ENCODE data around the gene RNU2-63P. TPM values are rescaled to one million over a fixed set of nuclear protein-coding genes. Genes with fewer than 3 reads are reported as not detected.

The RNU2-63P gene
- total and polyA plus RNA-seq, 2 experiments from 2014 or later = 2.0 TPM; not detected in 1

DNA sequence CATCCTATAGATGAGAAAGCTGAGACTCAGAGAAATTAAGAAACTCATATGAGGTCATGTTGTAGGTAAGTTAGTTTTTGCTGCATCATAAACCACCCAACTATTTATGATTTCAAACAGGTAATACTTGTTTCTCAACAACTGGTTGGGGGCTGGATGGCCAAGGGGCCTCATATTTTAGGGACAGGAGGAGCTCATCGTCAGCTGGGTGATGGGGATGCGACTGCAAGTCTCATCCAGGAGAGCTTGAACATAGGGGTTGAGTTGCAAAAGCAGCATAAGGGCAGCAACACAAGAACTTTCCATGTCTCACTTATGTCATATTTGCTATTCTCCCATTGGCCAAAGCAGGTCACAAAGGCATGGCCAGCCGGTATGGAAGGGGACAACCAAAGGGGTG lies 3.6 kb upstream of the RNU2-63P start:
- no peak overlapping the region; the same call in 1 of the 2 replicates for H3K27ac Mint-ChIP-seq
- peaks cover 13% of the 10 kb centered on the region for H3K4me1 ChIP-seq (ENCODE audit: insufficient read depth)
- H3K27me3 Mint-ChIP-seq (ENCODE audit: insufficient read depth, low read depth, poor library complexity) = peaks cover 14% of the 10 kb centered on the region
- H3K4me2 ChIP-seq = no peak overlapping the region
- no peaks in the 10 kb centered on the region for H3K36me3 ChIP-seq (ENCODE audit: insufficient read depth)
- no peaks in the 10 kb centered on the region for H4K20me1 ChIP-seq (replicated peaks; ENCODE audit: insufficient read depth)
- no peaks in the 10 kb centered on the region for H3K27me3 ChIP-seq (ENCODE audit: insufficient read depth)
- H3K27ac ChIP-seq (ENCODE audit: low read depth) = no peak overlapping the region
- no peak overlapping the region for H3K4me3 ChIP-seq
- no peaks in the 10 kb centered on the region for H3K79me2 ChIP-seq (replicated peaks; ENCODE audit: insufficient read depth)
- no peak for TF ChIP-seq POLR2AphosphoS5 (IDR thresholded peaks at IDR 0.05; ENCODE audit: low read depth)
- TF ChIP-seq, protein P1, sequence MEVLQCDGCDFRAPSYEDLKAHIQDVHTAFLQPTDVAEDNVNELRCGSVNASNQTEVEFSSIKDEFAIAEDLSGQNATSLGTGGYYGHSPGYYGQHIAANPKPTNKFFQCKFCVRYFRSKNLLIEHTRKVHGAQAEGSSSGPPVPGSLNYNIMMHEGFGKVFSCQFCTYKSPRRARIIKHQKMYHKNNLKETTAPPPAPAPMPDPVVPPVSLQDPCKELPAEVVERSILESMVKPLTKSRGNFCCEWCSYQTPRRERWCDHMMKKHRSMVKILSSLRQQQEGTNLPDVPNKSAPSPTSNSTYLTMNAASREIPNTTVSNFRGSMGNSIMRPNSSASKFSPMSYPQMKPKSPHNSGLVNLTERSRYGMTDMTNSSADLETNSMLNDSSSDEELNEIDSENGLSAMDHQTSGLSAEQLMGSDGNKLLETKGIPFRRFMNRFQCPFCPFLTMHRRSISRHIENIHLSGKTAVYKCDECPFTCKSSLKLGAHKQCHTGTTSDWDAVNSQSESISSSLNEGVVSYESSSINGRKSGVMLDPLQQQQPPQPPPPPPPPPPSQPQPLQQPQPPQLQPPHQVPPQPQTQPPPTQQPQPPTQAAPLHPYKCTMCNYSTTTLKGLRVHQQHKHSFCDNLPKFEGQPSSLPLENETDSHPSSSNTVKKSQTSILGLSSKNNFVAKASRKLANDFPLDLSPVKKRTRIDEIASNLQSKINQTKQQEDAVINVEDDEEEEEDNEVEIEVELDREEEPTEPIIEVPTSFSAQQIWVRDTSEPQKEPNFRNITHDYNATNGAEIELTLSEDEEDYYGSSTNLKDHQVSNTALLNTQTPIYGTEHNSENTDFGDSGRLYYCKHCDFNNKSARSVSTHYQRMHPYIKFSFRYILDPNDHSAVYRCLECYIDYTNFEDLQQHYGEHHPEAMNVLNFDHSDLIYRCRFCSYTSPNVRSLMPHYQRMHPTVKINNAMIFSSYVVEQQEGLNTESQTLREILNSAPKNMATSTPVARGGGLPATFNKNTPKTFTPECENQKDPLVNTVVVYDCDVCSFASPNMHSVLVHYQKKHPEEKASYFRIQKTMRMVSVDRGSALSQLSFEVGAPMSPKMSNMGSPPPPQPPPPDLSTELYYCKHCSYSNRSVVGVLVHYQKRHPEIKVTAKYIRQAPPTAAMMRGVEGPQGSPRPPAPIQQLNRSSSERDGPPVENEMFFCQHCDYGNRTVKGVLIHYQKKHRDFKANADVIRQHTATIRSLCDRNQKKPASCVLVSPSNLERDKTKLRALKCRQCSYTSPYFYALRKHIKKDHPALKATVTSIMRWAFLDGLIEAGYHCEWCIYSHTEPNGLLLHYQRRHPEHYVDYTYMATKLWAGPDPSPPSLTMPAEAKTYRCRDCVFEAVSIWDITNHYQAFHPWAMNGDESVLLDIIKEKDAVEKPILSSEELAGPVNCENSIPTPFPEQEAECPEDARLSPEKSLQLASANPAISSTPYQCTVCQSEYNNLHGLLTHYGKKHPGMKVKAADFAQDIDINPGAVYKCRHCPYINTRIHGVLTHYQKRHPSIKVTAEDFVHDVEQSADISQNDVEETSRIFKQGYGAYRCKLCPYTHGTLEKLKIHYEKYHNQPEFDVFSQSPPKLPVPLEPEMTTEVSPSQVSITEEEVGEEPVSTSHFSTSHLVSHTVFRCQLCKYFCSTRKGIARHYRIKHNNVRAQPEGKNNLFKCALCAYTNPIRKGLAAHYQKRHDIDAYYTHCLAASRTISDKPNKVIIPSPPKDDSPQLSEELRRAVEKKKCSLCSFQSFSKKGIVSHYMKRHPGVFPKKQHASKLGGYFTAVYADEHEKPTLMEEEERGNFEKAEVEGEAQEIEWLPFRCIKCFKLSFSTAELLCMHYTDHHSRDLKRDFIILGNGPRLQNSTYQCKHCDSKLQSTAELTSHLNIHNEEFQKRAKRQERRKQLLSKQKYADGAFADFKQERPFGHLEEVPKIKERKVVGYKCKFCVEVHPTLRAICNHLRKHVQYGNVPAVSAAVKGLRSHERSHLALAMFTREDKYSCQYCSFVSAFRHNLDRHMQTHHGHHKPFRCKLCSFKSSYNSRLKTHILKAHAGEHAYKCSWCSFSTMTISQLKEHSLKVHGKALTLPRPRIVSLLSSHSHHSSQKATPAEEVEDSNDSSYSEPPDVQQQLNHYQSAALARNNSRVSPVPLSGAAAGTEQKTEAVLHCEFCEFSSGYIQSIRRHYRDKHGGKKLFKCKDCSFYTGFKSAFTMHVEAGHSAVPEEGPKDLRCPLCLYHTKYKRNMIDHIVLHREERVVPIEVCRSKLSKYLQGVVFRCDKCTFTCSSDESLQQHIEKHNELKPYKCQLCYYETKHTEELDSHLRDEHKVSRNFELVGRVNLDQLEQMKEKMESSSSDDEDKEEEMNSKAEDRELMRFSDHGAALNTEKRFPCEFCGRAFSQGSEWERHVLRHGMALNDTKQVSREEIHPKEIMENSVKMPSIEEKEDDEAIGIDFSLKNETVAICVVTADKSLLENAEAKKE (CRISPR knock-in tag; IDR thresholded peaks at IDR 0.05) = no peak
- peaks cover 19% of the 10 kb centered on the region for H3K36me3 Mint-ChIP-seq (ENCODE audit: low read depth)
- H3K4me1 Mint-ChIP-seq = peaks cover 39% of the 10 kb centered on the region
- no peak overlapping the region for H3K4me3 Mint-ChIP-seq
- no peaks in the 10 kb centered on the region for H3F3A ChIP-seq (replicated peaks; ENCODE audit: low read depth)
- DNase-seq (ENCODE audit: low spot score) = no peak
- H3K9me2 ChIP-seq (ENCODE audit: insufficient read depth) = no peaks in the 10 kb centered on the region
- no peak overlapping the region for H2AFZ ChIP-seq
- H3K9me3 Mint-ChIP-seq = peaks cover 21% of the 10 kb centered on the region
- ATAC-seq = no peak

DNA sequence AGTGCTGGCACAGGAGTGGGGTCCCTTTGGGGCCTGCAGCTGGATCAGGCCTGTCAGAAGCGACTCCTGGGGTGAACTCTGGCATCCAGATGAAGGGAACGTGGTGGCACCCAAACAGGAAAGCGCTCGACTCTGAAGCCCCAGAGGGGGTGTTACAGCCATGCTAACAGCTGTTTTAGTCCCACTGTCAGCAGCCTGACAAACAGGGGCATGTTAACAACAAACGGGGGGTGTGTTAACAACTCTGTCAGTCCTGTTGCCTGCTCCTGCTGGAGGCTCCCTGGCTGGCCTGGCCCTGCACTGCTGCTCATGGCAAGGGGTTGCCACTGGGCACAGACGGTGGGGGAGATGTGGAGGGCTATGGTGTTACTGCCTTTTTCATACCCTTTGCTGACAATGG lies 2.6 kb upstream of the RNU2-63P start:
- H3K27ac ChIP-seq (ENCODE audit: low read depth) = no peak overlapping the region
- no peaks in the 10 kb centered on the region for H3K79me2 ChIP-seq (replicated peaks; ENCODE audit: insufficient read depth)
- H3K4me1 Mint-ChIP-seq = peaks cover 31% of the 10 kb centered on the region
- no peak for DNase-seq (ENCODE audit: low spot score)
- H3K27me3 Mint-ChIP-seq (ENCODE audit: insufficient read depth, low read depth, poor library complexity) = peaks cover 14% of the 10 kb centered on the region
- H3K4me2 ChIP-seq = no peak overlapping the region
- no peak overlapping the region for H3K4me3 ChIP-seq
- H3K27ac Mint-ChIP-seq = no peak overlapping the region
- no peak overlapping the region for H3K4me3 Mint-ChIP-seq
- no peaks in the 10 kb centered on the region for H3K27me3 ChIP-seq (ENCODE audit: insufficient read depth)
- H3K4me1 ChIP-seq (ENCODE audit: insufficient read depth) = peaks cover 6% of the 10 kb centered on the region
- peaks cover 19% of the 10 kb centered on the region for H3K36me3 Mint-ChIP-seq (ENCODE audit: low read depth)
- ATAC-seq = no peak
- H2AFZ ChIP-seq = no peak overlapping the region
- no peaks in the 10 kb centered on the region for H4K20me1 ChIP-seq (replicated peaks; ENCODE audit: insufficient read depth)
- H3K9me2 ChIP-seq (ENCODE audit: insufficient read depth) = no peaks in the 10 kb centered on the region
- H3K9me3 Mint-ChIP-seq = peaks cover 21% of the 10 kb centered on the region
- no peaks in the 10 kb centered on the region for H3F3A ChIP-seq (replicated peaks; ENCODE audit: low read depth)
- no peaks in the 10 kb centered on the region for H3K36me3 ChIP-seq (ENCODE audit: insufficient read depth)
- no peak for TF ChIP-seq STAT1 (IDR thresholded peaks at IDR 0.05; ENCODE audit: unreplicated experiment)
- no peak for TF ChIP-seq EZH2phosphoT487 (IDR thresholded peaks at IDR 0.05; ENCODE audit: unreplicated experiment)
- no peak for TF ChIP-seq ZNF114 (CRISPR knock-in tag; IDR thresholded peaks at IDR 0.05)
- TF ChIP-seq, protein P2, sequence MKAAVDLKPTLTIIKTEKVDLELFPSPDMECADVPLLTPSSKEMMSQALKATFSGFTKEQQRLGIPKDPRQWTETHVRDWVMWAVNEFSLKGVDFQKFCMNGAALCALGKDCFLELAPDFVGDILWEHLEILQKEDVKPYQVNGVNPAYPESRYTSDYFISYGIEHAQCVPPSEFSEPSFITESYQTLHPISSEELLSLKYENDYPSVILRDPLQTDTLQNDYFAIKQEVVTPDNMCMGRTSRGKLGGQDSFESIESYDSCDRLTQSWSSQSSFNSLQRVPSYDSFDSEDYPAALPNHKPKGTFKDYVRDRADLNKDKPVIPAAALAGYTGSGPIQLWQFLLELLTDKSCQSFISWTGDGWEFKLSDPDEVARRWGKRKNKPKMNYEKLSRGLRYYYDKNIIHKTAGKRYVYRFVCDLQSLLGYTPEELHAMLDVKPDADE (IDR thresholded peaks at IDR 0.05) = no peak
- no peak for TF ChIP-seq POLR2AphosphoS5 (IDR thresholded peaks at IDR 0.05; ENCODE audit: low read depth)
- TF ChIP-seq CREB1 (CRISPR knock-in tag; IDR thresholded peaks at IDR 0.05; ENCODE audit: low read depth) = no peak
- TF ChIP-seq, protein P3, sequence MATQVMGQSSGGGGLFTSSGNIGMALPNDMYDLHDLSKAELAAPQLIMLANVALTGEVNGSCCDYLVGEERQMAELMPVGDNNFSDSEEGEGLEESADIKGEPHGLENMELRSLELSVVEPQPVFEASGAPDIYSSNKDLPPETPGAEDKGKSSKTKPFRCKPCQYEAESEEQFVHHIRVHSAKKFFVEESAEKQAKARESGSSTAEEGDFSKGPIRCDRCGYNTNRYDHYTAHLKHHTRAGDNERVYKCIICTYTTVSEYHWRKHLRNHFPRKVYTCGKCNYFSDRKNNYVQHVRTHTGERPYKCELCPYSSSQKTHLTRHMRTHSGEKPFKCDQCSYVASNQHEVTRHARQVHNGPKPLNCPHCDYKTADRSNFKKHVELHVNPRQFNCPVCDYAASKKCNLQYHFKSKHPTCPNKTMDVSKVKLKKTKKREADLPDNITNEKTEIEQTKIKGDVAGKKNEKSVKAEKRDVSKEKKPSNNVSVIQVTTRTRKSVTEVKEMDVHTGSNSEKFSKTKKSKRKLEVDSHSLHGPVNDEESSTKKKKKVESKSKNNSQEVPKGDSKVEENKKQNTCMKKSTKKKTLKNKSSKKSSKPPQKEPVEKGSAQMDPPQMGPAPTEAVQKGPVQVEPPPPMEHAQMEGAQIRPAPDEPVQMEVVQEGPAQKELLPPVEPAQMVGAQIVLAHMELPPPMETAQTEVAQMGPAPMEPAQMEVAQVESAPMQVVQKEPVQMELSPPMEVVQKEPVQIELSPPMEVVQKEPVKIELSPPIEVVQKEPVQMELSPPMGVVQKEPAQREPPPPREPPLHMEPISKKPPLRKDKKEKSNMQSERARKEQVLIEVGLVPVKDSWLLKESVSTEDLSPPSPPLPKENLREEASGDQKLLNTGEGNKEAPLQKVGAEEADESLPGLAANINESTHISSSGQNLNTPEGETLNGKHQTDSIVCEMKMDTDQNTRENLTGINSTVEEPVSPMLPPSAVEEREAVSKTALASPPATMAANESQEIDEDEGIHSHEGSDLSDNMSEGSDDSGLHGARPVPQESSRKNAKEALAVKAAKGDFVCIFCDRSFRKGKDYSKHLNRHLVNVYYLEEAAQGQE (IDR thresholded peaks at IDR 0.05; ENCODE audit: unreplicated experiment) = no peak
- TF ChIP-seq NANOG (IDR thresholded peaks at IDR 0.05; ENCODE audit: borderline replicate concordance) = no peak

Measured in GM23338 (cell line).